ENCODE results near the gene KIF1A.

Gene KIF1A

GRCh38 chr2:240762971-240763370 lies 57.0 kb downstream of the KIF1A start:
- no peak for DNase-seq

GRCh38 chr2:240762249-240762648 lies 57.8 kb downstream of the KIF1A start:
- DNase-seq, result no peak

- no peak for DNase-seq
These were observed 59.3 kb downstream of the KIF1A start for GRCh38 chr2:240760576-240761246.

- DNase-seq, result no peak
These were observed 59.9 kb downstream of the KIF1A start for GRCh38 chr2:240760121-240760520.

DNA sequence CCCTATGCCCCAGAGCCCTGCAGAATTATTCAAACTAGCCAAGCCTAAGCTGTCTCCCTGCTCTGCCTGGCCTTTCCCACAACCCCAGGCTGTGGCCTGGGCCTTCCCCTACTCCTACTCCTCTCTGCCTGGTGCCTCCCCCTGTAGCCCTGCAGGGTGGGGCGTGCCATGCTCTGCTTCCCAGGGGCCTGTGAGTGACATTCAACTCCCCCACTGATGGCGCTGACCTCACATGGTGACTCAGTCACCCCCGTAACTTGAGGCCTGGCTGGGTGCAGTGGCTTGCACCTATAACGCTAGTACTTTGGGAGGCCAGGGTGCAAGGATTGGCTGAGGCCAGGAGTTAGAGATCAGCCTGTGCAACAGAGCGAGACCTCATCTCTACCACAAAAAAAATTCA lies 60.6 kb downstream of the KIF1A start:
- DNase-seq, result peak; percentile 37

- no peak for DNase-seq
These were observed 62.9 kb downstream of the KIF1A start for GRCh38 chr2:240757086-240757614.

DNA sequence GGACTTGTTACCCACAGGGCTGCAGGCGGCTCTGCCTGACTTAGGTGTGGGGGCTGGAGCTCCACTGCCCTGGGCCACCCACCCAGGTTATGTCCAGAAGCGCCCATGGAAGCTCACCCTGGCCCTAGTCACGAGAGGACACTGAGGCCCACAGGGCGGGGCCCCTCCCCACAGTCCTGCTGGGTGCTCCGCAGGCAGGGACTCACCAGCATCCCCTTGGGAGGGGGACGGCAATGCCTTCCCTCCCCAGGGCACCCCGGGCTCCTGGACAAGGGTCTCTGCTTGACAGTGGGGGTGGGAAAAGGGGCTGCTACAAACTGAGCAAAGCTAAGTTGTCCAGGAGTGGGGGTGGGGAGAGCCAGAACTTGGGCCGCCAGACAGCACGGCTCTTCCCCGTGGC lies 67.8 kb downstream of the KIF1A start:
- no peak for DNase-seq

DNA sequence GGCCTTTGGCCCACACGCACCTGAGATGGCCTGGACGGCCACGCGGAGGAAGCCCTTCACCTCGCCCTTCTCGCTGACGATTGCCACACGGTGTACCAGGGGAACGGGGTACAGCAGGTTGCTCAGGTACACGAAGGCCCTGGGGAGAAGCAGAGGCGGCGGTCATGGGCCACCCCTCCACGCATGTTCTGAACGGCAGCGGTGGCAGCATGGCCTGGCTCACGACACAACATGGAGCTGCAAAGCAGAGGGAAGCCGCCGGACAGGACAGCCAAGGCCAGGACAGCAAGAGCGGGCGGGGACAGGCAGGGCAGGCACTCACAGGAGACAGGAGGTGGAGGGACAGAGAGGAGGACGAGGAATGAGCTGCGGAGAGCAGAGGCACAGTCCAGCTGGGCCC lies 69.6 kb downstream of the KIF1A start:
- DNase-seq, result no peak

GRCh38 chr2:240749516-240749915 lies 70.5 kb downstream of the KIF1A start:
- DNase-seq, result no peak

GRCh38 chr2:240747256-240747655 lies 72.8 kb downstream of the KIF1A start:
- DNase-seq, result no peak

DNA sequence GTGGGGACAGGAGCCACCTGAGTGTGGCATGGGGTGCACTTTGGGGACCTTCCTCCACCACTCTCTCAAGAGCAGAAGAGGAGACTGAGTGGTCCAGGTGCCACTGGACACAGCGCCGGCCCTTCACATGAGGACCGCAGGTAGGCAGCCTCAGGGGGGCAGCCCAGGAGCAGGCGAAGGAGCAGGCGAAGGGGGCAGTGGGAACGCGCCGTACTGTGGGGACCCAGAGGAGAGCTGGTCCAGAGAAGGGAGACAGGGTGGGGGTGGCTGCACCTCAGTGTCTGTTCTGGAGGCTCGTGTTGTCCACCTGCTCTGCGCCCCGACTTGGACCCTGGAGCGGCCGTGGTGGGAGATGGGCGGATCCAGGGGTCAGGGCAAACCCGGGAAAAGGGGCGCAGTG lies 73.3 kb downstream of the KIF1A start:
- DNase-seq, result no peak

DNA sequence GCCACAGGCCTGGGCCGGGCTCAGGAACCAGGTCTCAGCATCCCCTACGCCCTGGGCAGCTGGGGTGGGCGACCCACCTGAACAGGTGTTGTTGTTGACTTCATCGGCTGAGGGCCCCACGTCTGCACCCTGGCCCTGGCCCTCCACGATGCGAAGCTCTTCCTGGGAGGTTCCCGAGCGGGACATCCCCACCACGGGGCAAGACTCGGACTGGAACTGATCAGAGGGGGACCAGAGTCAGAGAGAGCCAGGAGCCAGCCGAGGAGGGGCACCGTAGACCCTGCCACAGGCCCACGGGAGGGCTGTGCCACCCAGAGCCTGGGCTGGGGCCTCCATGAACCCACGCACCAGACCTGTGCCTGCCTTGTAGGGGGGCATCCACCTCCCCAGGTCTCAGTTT lies 74.1 kb downstream of the KIF1A start:
- no peak for DNase-seq

GRCh38 chr2:240745456-240745855 lies 74.6 kb downstream of the KIF1A start:
- no peak for DNase-seq

GRCh38 chr2:240742602-240743095 lies 77.4 kb downstream of the KIF1A start:
- no peak for DNase-seq

GRCh38 chr2:240741091-240741490 lies 78.9 kb downstream of the KIF1A start:
- no peak for DNase-seq

DNA sequence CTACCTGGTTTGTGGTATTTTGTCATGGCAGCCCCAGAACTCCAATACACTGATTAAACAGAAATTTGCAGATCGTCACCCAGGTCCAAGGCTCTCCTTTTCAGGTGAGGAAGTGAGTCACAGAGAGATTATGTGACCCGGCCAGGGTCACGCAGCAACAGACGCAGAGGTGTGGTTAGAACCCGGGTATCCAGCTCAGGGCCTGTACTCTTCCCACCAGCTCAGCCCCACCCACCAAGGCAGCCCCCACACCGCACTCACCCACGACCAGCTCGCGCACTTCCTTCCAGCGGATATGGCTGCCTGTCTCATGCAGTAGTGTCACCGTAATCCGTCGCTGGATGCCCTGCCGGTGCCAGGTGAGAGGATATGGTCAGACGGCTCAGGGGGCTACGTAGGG lies 80.2 kb downstream of the KIF1A start:
- peak; percentile 31 for DNase-seq

- no peak for DNase-seq
These were observed 82.1 kb downstream of the KIF1A start for GRCh38 chr2:240737958-240738357.

GRCh38 chr2:240737512-240737911 lies 82.5 kb downstream of the KIF1A start:
- no peak for DNase-seq

- no peak for DNase-seq
These were observed 83.5 kb downstream of the KIF1A start for GRCh38 chr2:240736281-240737250.

- DNase-seq, result no peak
These were observed 84.5 kb downstream of the KIF1A start for GRCh38 chr2:240735476-240735875.

DNA sequence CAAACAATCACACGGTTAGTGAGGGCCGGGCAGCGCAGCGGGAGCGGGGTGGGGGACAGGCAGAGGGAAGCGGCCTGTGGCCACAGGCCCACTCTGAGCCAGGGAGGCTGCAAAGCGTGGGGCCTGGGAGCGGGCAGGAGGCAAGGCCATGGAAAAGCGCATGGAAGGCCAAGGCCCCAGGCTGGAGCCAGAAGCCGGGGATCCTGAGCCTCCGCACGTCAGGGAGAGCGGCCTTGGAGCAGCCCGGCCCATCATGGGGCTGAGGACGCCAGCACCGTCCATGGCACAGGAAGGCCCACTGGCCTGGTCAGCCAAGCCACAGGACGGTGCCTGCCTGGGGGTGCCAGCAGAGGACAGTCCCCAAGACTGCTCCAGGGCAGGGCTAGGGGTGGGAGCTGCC lies 85.3 kb downstream of the KIF1A start:
- no peak for DNase-seq

- DNase-seq, result peak; percentile 27
These were observed 86.1 kb downstream of the KIF1A start for GRCh38 chr2:240733803-240734495.
